Muscle of leg (tissue), 16 donors: Measurements from ENCODE around the gene LSG1. TPM values are rescaled to one million over a fixed set of nuclear protein-coding genes. Genes with fewer than 3 reads are reported as not detected.
A peak's percentile ranks its signal among the peaks of the same experiment; 100 is the strongest.

Experiments
- DNase-seq: peaks from one replicate; pipeline ENCODE4 v3.0.0; 2013
- H3K27ac ChIP-seq: one replicate; pipeline ENCODE4 v1.5.1; 2013; ENCODE audit warnings: mild to moderate bottlenecking, low read length, control low read depth
- H3K27me3 ChIP-seq: one replicate; pipeline ENCODE4 v1.6.1; 2013; ENCODE audit warnings: low read length; ENCODE audit not compliant: control insufficient read depth, insufficient read depth
- H3K36me3 ChIP-seq: one replicate; pipeline ENCODE4 v1.6.1; 2013; ENCODE audit warnings: low read length; ENCODE audit not compliant: control insufficient read depth, insufficient read depth
- H3K4me1 ChIP-seq: one replicate; pipeline ENCODE4 v1.6.1; 2013; ENCODE audit warnings: low read length; ENCODE audit not compliant: control insufficient read depth, insufficient read depth
- H3K4me3 ChIP-seq: one replicate; pipeline ENCODE4 v1.5.1; 2013; ENCODE audit warnings: low read length, control low read depth
- H3K9me3 ChIP-seq: replicated peaks from 2 replicates; pipeline ENCODE4 v1.6.1; 2013; ENCODE audit warnings: low read depth, low read length; ENCODE audit not compliant: control insufficient read depth
- WGBS: methylation state at CpG from one replicate; pipeline ENCODE4 v1.1.5; 2013; ENCODE audit warnings: missing lambda C conversion rate; ENCODE audit not compliant: insufficient coverage; 5-methylcytosine and 5-hydroxymethylcytosine counted together
- long read RNA-seq, 11 donors: transcript quantifications; one replicate each; lab custom pipeline, GENCODE V29; 2026
- polyA plus RNA-seq, 8 donors: library from polyadenylated mRNA; unstranded; fragments of 120-200 nt; gene quantifications; one replicate each; pipeline versions ENCODE4 v1.2.1 to v1.2.3, GENCODE V29; 2013; ENCODE audit warnings: inconsistent platforms in 1 of 8, low replicate concordance in 1 of 8; ENCODE audit not compliant: insufficient read length in 8 of 8, insufficient read depth in 1 of 8
- total RNA-seq: library from RNA; stranded (reverse); fragments of 120-200 nt; gene quantifications from one replicate; pipeline ENCODE4 v1.2.4, GENCODE V29; 2013

Gene LSG1
- total RNA-seq, result 28.0 TPM
- 10 to 100 TPM; 20.5 to 47.3 (median 26.3) TPM for polyA plus RNA-seq
- long read RNA-seq, donor 1, partial matches to known transcripts, result 0 of 4 reads
- long read RNA-seq, donor 1, other reads (novel, unspliced or antisense), result 0 of 4 reads
- long read RNA-seq, donor 2, partial matches to known transcripts, result 0 of 1 reads
- long read RNA-seq, donor 2, other reads (novel, unspliced or antisense), result 0 of 1 reads
- long read RNA-seq, donor 3, partial matches to known transcripts, result 0 of 2 reads
- long read RNA-seq, donor 3, other reads (novel, unspliced or antisense), result 0 of 2 reads
- long read RNA-seq, donor 4, partial matches to known transcripts, result 0 of 1 reads
- long read RNA-seq, donor 4, other reads (novel, unspliced or antisense), result 0 of 1 reads
- long read RNA-seq, donor 5, transcript LSG1-201 (14 exons, 3,572 nt), result major isoform, 9 of 11 reads
- long read RNA-seq, donor 5, partial matches to known transcripts, result 0 of 11 reads
- long read RNA-seq, donor 5, other reads (novel, unspliced or antisense), result 0 of 11 reads
- long read RNA-seq, donor 6, transcript LSG1-201 (14 exons, 3,572 nt), result major isoform, 7 of 10 reads
- long read RNA-seq, donor 6, partial matches to known transcripts, result 0 of 10 reads
- long read RNA-seq, donor 6, other reads (novel, unspliced or antisense), result 0 of 10 reads
- long read RNA-seq, donor 7, partial matches to known transcripts, result 0 of 3 reads
- long read RNA-seq, donor 7, other reads (novel, unspliced or antisense), result 0 of 3 reads
- long read RNA-seq, donor 8, partial matches to known transcripts, result 0 of 5 reads
- long read RNA-seq, donor 8, other reads (novel, unspliced or antisense), result 0 of 5 reads
- long read RNA-seq, donor 9, partial matches to known transcripts, result 0 of 4 reads
- long read RNA-seq, donor 9, other reads (novel, unspliced or antisense), result 0 of 4 reads
- long read RNA-seq, donor 10, partial matches to known transcripts, result 0 of 7 reads
- long read RNA-seq, donor 10, other reads (novel, unspliced or antisense), result 0 of 7 reads
- long read RNA-seq, donor 11, partial matches to known transcripts, result 0 of 2 reads
- long read RNA-seq, donor 11, other reads (novel, unspliced or antisense), result 0 of 2 reads

DNA sequence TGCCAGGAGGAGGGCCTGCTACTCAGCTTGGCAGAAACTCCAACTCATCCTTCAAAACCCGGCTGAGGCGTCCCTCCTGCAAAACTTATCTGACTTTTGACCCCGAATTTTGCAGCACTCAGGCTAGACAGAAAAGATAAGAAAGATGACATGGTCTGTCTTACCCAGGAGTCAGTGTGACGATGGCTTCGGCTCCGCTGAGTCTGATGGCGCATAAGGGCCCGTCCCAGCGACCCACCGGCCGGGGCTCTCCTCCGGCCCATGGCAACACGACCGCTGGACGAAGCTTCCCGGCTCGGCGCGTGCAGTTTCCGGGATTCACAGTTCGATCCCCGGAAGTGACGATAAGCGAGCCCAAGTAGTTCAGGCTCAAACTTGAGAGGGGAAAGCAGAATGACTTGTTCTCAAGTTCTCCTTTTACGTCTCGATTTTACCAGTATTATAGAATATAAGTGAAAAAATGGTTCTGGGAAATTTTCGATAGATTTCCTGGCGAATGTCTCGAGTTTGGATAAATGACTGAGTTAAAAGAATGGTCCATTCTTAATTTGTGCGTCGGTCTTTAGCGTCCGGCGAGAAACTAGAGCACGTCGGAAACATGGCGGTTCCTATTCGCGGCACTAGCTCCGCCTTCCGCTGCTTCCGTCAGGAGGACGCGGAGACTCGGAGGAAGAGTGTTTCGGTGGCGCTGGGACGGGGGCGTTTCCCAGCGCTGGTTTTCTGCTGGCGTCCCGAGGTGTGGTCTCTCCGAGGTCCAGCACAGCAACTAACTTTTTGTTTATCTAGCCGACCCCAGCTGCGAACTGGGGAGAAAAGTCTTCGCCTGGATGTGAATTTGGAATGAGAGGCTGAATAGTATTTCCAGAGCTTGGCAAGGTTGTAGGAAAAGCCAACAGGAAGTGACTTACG, at the start of gene LSG1:
TSS of gene LSG1 (minus strand) at position 292 of the 909 bp plus-strand sequence. CDS start at position 263, 29 bp downstream.
- Histone ChIP-seq H3K27me3 (peaks cover 9% of the 10 kb centered on the region), H3K9me3 (no peaks in the 10 kb centered on the region), H3K4me1 (peaks cover 9% of the 10 kb centered on the region), H3K4me3 (peak within 1 kb of the TSS; percentile 87), H3K36me3 (peaks cover 7% of the 10 kb centered on the region), H3K27ac (peak within 1 kb of the TSS; percentile 97)
- DNase-seq, result peak; percentile 99
- WGBS, result under 1% methylated on average over 36 of the region's 57 CpGs

DNA sequence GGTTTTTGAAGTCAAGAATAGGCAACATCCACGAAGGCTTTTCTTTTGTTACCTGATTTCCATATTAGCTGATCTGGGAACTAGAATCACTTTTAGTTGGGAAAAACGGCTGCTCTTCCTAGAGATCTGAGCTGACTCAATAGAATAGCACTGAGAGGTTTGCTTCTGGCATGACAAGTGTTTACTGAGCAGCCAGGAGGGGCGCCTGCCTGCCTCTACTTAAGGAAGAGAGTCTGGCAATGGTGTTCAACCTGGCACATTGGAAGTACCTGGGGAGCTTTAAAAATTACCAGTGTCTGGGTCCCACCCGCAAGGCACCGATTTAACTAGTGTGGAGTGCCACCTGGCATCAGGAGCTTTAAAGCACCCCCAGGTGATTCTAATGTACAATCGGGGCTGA, 48.1 kb upstream of the LSG1 start:
- Histone ChIP-seq H3K27me3 (peaks cover 8% of the 10 kb centered on the region), H3K4me3 (no peak overlapping the region), H3K4me1 (peaks cover 6% of the 10 kb centered on the region), H3K9me3 (no peaks in the 10 kb centered on the region), H3K36me3 (no peaks in the 10 kb centered on the region), H3K27ac (no peak overlapping the region)
- DNase-seq, result no peak
- WGBS, result 91% methylated on average over 4 of the region's 6 CpGs

DNA sequence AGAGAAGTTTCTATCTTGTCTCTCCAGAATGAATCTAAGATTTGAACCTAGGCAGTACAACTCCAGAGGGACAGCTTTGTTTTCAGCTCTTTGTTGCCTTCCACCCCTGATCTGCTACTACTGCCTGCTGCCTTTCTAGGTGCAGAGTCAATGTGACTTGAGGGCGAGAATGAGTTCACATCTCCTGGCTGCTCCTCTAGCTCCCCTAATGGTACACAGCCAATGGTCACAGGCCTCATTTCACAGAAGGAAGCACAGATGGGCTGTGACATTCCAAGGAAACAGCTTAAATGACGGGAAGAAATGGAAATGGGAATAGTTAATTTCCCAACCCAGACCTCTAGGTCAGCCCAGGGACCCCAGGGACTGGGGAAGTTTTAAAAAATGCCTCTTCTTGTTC, 46.1 kb upstream of the LSG1 start:
- Histone ChIP-seq H3K27me3 (peaks cover 8% of the 10 kb centered on the region), H3K36me3 (no peaks in the 10 kb centered on the region), H3K4me1 (peaks cover 9% of the 10 kb centered on the region), H3K4me3 (no peak overlapping the region), H3K9me3 (no peaks in the 10 kb centered on the region), H3K27ac (no peak overlapping the region)
- 100% methylated on average over 1 of the region's 2 CpGs for WGBS
- peak; percentile 57 for DNase-seq

DNA sequence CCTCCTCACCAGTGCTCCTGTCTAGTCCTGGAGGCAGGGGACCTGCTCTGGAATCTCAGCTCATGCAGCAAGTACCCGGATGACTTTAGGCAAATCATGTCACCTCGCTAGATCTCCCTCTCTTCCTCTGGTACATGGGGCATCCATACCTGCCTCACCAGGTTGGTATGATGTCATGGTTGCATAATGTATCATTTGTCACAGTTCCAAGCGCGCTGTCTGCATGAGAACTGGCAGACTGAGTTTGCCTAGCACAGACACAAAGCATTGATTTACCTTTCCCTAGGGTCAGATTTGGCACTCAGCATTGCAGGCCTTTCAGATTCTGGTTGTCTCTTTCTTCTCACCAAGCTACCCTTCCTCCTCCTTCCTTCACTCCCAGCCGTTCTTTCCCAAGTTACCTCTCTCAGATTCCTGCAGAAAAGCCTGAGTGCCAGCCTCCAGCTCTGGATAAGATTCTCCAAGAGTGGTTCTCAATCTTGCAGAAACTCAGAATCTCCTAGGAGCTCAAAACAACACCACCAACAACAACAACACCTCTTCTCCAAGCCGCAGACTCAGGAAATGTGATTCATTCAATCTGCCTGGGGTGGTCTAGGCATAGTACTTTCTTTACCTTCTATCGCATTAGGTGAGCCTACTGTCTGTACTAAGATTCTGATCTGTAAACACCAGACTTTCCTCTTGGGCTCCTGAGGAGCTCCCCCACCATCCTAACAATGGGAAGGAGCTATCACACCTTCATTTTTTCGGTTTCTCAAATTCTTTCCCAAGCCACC, 43.2 kb upstream of the LSG1 start:
- Histone ChIP-seq H3K4me3 (no peak overlapping the region), H3K9me3 (no peaks in the 10 kb centered on the region), H3K36me3 (no peaks in the 10 kb centered on the region), H3K27ac (no peak overlapping the region), H3K27me3 (peaks cover 6% of the 10 kb centered on the region), H3K4me1 (peaks cover 16% of the 10 kb centered on the region)
- 67% methylated on average over 5 of the region's 8 CpGs for WGBS
- no peak for DNase-seq

DNA sequence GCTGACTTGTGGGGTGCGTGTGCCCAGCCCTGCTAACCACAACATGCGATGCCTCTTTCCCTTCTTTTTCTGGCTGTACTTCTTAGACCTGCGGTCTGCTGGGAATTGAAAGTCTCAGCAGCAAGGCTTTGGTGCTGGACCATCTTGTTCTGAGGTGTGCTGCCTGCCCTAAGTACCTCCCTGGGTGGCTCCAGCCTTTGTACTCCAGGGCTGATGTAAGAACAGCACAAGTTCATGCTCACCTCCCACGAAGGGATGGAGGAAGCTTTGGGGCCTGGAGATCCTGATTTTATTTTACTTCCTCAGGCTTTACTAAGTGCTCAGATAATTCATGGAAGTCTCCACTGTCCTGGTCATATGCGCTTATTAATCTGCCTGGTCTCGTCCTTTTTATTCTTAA, 42.6 kb upstream of the LSG1 start:
- no peak for DNase-seq
- Histone ChIP-seq H3K36me3 (no peaks in the 10 kb centered on the region), H3K9me3 (no peaks in the 10 kb centered on the region), H3K27me3 (peaks cover 5% of the 10 kb centered on the region), H3K4me1 (peaks cover 16% of the 10 kb centered on the region), H3K4me3 (no peak overlapping the region), H3K27ac (no peak overlapping the region)
- WGBS, result 85% methylated on average over 5 of the region's 6 CpGs

DNA sequence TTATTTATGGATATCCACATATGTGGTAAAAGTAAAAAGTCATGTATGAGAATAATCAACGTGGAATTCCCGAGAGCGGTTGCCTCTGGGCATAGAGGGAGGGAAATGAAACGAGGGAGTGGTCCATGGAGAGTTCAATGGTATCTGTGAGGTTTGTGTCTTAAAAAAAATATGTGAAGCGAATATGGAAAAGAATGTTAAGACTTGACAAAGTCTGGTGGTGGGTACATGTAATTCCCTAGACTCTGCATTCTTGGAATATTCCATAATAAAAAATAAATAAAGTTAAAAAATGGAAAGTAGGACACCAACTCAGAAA, 42.1 kb upstream of the LSG1 start:
- no peak for DNase-seq
- no peaks in the 10 kb centered on the region for H3K36me3 ChIP-seq
- peaks cover 16% of the 10 kb centered on the region for H3K4me1 ChIP-seq
- no peaks in the 10 kb centered on the region for H3K9me3 ChIP-seq
- H3K27ac ChIP-seq, result no peak overlapping the region
- 77% methylated on average over 4 of the region's 5 CpGs for WGBS
- H3K4me3 ChIP-seq, result no peak overlapping the region
- peaks cover 3% of the 10 kb centered on the region for H3K27me3 ChIP-seq

DNA sequence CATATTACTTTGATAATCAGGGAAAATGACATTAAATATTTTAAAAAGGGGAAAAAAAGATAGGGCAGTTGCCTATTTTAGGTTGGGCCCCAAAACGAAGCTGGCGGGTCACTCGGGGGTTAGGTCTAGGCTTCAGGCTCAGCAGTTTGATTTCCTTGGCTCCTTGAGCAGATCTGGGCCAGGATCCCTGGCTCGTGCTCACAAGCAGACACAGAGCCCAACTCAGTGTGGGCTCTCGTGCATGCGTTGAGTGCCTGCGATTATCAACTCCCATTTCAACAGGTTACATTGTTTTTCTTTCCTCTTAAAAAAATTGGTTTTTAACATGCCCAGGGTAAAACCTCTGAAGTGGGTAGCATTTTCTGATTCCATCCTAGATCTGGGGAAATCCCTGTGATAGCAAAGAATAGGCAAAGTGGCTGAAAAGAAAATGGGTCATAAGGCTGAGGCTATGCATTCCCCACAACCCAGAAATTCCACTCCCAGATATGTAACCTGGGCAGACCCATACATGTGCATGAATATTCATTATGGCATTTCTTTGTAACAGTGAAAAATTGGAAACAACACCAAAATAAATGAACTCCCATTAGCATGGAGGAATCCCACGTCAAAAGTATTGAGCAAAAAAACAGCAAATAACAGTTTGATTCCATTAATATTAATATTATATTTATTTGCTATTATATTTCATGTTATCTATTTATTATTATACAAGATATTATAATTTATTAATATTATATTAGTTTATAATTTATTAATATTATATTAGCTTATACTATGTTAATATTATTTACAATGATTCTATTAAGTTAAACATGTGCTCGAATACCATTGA, 41.5 kb upstream of the LSG1 start:
- DNase-seq, result no peak
- Histone ChIP-seq H3K9me3 (no peaks in the 10 kb centered on the region), H3K27ac (no peak overlapping the region), H3K27me3 (peaks cover 3% of the 10 kb centered on the region), H3K4me1 (peaks cover 16% of the 10 kb centered on the region), H3K36me3 (no peaks in the 10 kb centered on the region), H3K4me3 (no peak overlapping the region)
- WGBS, result 65% methylated on average over 4 of the region's 9 CpGs

DNA sequence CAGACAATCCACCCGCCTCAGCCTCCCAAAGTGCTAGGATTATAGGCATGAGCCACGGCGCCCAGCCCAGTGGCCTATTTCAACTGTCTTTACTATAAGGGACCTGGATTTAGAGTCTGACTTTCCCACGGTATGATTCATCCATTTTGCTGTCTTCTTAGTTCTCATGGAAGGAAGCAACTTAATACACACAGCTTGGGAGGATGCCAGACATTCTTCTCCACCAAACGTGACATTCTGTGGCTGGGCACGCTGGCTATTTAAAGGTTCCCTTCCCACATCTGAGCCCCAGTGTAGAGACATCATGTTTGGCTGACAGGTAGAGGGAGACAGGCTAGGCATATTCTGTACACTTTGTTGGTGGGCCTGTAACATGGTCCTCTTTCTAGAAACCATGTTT, 39.9 kb upstream of the LSG1 start:
- peak; percentile 77 for DNase-seq
- H3K36me3 ChIP-seq, result no peaks in the 10 kb centered on the region
- peaks cover 3% of the 10 kb centered on the region for H3K27me3 ChIP-seq
- peak overlapping the region; percentile 29 for H3K27ac ChIP-seq
- H3K9me3 ChIP-seq, result peaks cover 2% of the 10 kb centered on the region
- H3K4me3 ChIP-seq, result no peak overlapping the region
- H3K4me1 ChIP-seq, result peaks cover 9% of the 10 kb centered on the region
- 40% methylated on average over 4 of the region's 6 CpGs for WGBS
